GM19240 (cell line): ENCODE results near the gene TERC.
"Not testable (repeated sequence)": the region's sequence is repeated elsewhere in the genome, so short reads cannot be mapped to it uniquely, and the experiment has no call there.

Source experiments
- DNase-seq: peaks from one replicate; pipeline ENCODE4 v3.0.0; 2011; ENCODE audit warnings: low spot score; ENCODE audit not compliant: insufficient read length

Gene TERC

DNA sequence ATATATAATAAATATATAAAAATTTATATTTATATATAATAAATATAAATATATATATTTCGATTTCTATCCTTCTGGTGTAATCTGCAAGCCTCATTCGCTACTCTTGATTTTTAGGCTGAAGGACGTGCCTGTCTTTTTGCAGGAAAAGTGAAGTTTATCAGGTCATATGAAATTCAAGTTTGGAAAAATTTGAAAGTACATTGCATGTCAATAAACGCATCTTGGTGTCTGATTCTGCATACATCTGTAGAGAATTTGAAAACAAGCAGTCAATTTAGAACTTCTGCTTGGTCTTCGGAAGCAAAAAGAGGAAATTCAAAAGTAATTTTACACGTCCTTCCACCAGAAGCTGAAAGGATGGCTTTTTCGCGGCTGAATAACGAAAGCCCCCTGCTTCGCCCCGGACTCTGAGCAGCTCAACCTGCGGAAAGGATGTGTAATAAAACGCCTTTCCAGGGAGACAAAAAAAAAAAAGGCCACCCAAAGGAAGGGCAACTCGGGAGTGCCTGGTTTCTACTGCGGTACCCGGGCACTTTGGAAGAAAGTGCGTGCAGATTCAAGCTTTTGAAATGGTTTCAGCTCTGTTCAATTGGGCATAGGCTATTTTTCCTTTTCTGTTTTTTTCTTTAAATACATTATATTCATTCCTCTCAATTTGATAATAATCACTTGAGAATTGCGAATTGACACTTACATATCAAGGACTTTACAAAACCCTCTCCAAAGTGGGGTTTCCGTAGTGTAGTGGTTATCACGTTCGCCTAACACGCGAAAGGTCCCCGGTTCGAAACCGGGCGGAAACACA lies 6.8 kb upstream of the TERC start:
- DNase-seq, result no peak

GRCh38 chr3:169769287-169770181 lies 4.7 kb upstream of the TERC start, which contains the start of gene ACTRT3:
TSS of gene ACTRT3 (minus strand) at chr3:169769561. CDS start at chr3:169769520, 41 bp downstream.
- peak; percentile 14 for DNase-seq

DNA sequence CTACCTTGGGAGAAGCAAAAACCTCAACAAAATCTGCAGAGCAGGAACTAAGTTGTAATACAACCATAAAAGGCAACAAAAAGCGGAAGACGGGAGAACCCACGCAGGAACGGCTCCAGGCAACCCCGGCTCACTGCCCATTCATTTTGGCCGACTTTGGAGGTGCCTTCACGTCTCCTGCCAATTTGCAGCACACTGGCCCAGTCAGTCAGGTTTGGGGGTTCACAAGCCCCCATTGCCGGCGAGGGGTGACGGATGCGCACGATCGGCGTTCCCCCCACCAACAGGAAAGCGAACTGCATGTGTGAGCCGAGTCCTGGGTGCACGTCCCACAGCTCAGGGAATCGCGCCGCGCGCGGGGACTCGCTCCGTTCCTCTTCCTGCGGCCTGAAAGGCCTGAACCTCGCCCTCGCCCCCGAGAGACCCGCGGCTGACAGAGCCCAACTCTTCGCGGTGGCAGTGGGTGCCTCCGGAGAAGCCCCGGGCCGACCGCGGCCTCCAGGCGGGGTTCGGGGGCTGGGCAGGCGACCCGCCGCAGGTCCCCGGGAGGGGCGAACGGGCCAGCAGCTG lies 463 bp downstream of the TERC start:
- peak; percentile 8 for DNase-seq

DNA sequence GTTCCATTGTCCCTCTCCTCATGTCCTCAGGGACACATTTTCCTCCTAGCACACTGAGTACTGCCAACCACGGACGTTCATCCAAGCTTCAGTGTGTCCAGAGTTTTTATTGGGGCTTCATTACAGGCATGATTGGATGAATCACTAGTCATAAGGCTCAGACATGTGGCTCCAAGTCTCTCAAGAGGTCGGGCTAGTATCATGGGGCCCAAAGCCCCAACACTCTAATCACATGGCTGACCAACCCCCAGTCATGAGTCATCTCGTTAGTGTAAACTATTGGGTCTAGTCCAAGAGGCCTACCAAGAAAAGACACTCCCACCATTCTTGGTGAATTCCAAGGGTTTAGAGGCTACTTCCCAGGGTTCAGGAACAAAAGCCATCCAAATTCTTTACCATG lies 4.4 kb downstream of the TERC start:
- DNase-seq, result no peak

DNA sequence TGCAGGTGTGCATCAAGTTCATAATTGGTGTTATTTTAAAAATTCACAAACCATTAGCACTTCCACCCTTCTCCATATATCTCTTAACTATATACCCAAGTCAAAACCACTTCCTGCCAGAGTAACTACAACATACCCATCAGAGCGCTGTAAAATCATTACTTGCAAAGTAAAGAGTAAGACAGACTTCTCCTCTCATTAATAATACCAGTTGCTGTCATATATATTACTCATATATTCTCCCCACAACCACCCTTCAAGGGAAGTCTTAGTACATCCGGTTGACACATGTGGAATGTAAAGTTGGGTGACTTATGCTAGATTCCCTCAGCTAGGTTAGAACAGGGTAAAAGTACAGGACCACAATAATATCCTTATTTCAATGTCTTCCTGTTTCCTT lies 5.6 kb downstream of the TERC start:
- no peak for DNase-seq

DNA sequence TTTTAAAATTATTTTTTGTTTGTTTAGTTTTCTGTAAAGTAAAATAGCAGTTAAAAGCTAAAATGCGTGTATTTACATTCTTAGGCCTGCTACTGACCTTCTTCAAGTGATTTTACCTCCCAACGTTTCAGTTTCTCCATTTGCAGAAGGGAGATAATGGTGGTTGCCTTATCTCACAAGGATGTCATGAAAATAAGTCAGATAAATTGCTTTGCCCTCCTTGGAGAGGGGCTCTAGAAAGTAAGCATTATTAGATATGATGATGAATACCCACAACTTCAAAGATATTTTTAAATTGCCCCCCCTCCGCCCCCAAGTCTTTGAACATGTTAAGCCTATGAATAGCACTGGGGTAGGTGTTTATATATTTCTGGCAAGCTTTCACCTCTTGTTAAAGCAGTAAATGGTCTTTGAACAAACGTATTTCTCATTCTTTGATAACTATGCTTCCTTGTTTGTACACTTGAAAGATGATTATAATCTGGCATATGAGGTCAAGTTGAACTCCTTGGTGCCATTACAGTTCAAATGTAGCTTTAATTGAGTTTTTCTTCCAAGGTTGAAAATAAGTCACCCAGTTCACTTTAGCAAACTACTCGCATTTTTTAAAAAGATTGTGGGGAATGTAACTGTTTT lies 6.4 kb downstream of the TERC start:
- no peak for DNase-seq

DNA sequence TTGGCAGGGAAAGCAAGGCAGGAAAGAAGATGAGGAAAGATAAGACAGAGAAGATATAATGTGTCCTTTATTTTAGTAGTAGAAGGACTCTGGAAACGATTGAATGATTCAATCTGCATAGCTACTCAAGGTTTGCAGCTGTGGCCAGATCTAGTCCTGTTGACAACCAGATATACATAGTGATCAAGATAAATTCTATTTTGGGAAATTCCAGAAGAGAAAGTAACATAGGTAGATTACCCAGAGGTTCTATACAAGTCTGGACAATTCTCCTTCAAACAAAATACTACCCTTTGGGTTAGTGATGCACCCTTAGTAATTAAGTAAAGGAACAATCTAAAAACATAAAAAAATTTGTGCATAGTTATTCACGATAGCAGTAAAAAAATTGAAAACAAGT lies 9.4 kb downstream of the TERC start:
- DNase-seq, result no peak

GRCh38 chr3:169754711-169755110 lies 10.1 kb downstream of the TERC start:
- no peak for DNase-seq

GRCh38 chr3:169751875-169752274 lies 13.0 kb downstream of the TERC start:
- no peak for DNase-seq

- no peak for DNase-seq
Observed at GRCh38 chr3:169750665-169751064, 14.2 kb downstream of the TERC start.

- DNase-seq, result no peak
Observed at GRCh38 chr3:169748670-169749069, 16.2 kb downstream of the TERC start.

- DNase-seq, result no peak
Observed at GRCh38 chr3:169746924-169747323, 17.9 kb downstream of the TERC start.

DNA sequence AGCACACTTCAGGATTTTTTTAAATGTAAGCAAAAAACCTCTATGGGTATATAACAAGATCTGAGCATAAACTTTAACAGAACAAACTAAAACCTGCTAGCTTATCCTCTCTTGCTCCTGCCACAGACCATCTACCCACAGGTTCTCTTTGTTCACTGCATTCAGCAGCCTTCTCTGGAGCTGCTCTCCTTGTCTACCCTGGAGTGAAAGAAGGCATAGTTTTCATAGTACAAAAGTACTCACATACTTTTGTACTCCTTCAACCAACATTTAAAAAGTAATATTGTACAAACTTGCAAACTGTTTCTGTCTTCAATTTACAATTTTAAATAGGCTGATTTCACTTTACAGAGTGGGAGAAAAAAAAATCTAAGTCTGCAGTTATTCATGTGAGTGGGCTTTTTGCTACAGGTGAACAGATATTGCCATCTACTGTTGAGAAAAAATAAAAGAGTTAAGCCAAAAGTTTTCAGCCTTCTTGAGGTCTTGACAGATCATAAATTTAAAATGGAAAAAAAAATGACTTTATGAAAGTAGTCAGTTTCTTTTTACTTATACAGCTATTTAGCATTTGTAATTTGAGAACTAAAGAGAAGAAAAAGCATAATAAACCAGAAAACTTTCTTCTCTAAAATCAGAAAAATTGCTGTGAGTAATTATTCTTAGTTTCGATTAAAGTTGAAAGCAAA lies 20.4 kb downstream of the TERC start:
- no peak for DNase-seq

DNA sequence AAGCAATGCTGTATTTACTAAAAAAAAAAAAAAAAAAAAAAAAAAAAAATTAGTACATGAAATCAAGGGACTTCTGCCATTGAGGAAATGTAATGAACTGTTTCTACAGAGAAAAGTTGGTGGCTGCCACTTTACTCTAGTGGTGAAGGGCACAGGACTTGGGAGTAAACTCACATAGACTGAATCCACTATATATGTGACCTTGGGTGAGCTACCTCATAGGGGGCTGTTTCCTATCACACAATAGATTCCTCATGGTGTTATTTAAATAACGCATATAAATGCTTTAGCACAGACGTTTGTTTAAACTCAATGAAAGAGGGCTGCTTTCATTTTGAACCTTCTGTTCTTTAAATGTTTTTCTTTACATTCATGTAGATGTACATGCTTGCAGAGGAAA lies 25.8 kb downstream of the TERC start:
- no peak for DNase-seq

DNA sequence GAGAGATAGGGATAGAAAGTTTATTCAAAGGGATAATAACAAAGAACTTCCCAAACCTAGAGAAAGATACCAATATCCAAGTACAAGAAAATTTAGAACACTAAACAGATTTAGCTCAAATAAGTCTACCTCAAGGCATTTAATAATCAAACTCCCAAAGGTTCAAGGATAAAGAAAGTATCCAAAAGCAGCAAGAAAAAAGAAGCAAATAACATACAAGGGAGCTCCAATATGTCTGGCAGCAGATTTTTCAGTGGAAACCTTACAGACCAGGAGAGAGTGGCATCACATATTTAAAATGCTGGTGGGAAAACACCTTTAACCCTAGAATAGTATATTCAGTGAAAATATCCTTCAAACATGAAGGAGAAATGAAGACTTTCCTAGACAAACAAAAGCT lies 33.0 kb downstream of the TERC start:
- DNase-seq, result not testable (repeated sequence)

DNA sequence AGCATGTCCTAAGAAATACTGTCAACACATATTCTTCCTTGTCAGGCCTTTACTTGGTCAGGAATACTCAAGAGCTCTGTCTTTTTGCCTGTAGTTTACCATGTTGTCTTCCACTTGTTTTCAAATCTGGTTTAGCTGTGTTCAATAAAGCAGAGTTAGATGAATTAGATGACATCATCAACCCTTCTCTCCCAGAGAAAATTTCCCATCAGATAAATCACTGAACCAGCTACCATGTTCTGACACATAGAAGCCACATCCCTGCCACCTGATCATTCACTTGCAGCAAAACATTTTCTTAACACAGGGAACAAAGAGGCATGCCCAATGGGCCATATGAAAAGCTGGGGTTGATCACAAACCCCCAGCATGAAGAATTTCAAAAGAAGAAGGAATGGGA lies 42.1 kb downstream of the TERC start:
- no peak for DNase-seq

DNA sequence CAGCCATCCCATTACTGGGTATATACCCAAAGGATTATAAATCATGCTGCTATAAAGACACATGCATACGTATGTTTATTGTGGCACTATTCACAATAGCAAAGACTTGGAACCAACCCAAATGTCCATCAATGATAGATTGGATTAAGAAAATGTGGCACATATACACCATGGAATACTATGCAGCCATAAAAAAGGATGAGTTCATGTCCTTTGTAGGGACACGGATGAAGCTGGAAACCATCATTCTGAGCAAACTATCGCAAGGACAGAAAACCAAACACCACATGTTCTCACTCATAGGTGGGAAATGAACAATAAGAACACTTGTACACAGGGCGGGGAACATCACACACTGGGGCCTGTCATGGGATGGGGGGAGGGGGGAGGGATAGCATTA lies 46.4 kb downstream of the TERC start:
- DNase-seq, result not testable (repeated sequence)
